Activated CD8-positive, alpha-beta T cell treated with anti-CD3 and anti-CD28 coated beads for 36 hours (primary cell): ENCODE data around the gene PTPRG. TPM values are rescaled to one million over a fixed set of nuclear protein-coding genes. Genes with fewer than 3 reads are reported as not detected.

Source experiments
- ATAC-seq: fragments of 200-7000 bp; cut with Tn5 transposase; one replicate; pipeline ENCODE4 v1.10.0; 2021; ENCODE audit warnings: mild to moderate bottlenecking, moderate library complexity
- CTCF ChIA-PET: fragments of 350-600 bp; sonication (Branson Sonifier 250); formaldehyde crosslinking; loops from one replicate; lab custom pipeline; 2021; ENCODE audit warnings: antibody characterized with exemption; lab: Charles Lee
- POLR2A ChIA-PET: fragments of 350-600 bp; sonication (Branson Sonifier 250); formaldehyde crosslinking; loops from one replicate; lab custom pipeline; 2021; ENCODE audit warnings: antibody characterized with exemption; lab: Charles Lee
- DNase-seq: peaks from one replicate; pipeline ENCODE4 v3.0.0-alpha.2; 2020
- H3K27ac Mint-ChIP-seq: one replicate; pipeline ENCODE4 v1.8.0; 2021; ENCODE audit warnings: mild to moderate bottlenecking, mixed read lengths
- H3K27me3 Mint-ChIP-seq: one replicate; pipeline ENCODE4 v1.8.0; 2021; ENCODE audit warnings: mixed read lengths
- H3K36me3 Mint-ChIP-seq: one replicate; pipeline ENCODE4 v1.8.0; 2021; ENCODE audit warnings: low read depth, mixed read lengths
- H3K4me1 Mint-ChIP-seq: one replicate; pipeline ENCODE4 v1.8.0; 2021; ENCODE audit warnings: low read depth, mixed read lengths
- H3K4me3 Mint-ChIP-seq: one replicate; pipeline ENCODE4 v1.8.0; 2021; ENCODE audit warnings: mild to moderate bottlenecking, moderate library complexity, mixed read lengths
- H3K9me3 Mint-ChIP-seq: one replicate; pipeline ENCODE4 v1.8.0; 2021; ENCODE audit warnings: mixed read lengths
- intact Hi-C: fragments of 100-400 bp; cut with micrococcal nuclease; formaldehyde crosslinking; loops from one replicate; pipeline ENCODE4 v1.10.0; 2022
- total RNA-seq, 2 experiments: library from RNA; stranded (reverse); gene quantifications; one replicate each; pipeline ENCODE4 v1.2.3, GENCODE V29; 2021
- TF ChIP-seq, protein P1 (sequence below): fragments of 200-600 bp; IDR thresholded peaks from one replicate; pipeline ENCODE4 v1.8.0; 2022; ENCODE audit warnings: antibody characterized with exemption, mild to moderate bottlenecking

The PTPRG gene
- total RNA-seq, 2 experiments from 2014 or later = not detected

DNA sequence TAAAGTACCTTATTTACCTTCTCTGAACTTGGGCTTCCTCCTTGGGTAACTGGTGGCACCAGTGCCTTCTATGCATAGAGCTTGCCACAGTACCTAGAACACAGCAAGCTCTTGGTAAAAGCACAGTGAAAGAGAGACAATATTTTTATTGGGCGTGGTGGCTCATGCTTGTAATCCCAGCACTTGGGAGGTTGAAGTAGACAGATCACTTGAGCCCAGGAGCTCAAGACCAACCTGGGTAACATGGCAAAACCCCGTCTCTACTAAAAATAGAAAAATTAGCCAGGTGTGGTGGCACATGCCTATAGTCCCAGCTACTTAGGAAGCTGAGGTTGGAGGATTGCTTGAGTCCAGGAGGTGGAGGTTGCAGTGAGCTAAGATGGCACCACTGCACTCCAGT lies 285.1 kb downstream of the PTPRG start:
- DNase-seq = no peak
- ChIA-PET POLR2A (no interaction called here), CTCF (no interaction called here)
- H3K36me3 Mint-ChIP-seq = no peaks in the 10 kb centered on the region
- H3K27ac Mint-ChIP-seq = no peak overlapping the region
- no peaks in the 10 kb centered on the region for H3K9me3 Mint-ChIP-seq
- H3K4me3 Mint-ChIP-seq = no peak overlapping the region
- peaks cover 4% of the 10 kb centered on the region for H3K27me3 Mint-ChIP-seq
- TF ChIP-seq, protein P1, sequence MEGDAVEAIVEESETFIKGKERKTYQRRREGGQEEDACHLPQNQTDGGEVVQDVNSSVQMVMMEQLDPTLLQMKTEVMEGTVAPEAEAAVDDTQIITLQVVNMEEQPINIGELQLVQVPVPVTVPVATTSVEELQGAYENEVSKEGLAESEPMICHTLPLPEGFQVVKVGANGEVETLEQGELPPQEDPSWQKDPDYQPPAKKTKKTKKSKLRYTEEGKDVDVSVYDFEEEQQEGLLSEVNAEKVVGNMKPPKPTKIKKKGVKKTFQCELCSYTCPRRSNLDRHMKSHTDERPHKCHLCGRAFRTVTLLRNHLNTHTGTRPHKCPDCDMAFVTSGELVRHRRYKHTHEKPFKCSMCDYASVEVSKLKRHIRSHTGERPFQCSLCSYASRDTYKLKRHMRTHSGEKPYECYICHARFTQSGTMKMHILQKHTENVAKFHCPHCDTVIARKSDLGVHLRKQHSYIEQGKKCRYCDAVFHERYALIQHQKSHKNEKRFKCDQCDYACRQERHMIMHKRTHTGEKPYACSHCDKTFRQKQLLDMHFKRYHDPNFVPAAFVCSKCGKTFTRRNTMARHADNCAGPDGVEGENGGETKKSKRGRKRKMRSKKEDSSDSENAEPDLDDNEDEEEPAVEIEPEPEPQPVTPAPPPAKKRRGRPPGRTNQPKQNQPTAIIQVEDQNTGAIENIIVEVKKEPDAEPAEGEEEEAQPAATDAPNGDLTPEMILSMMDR = no peak
- intact Hi-C loops = no loop called here
- no peaks in the 10 kb centered on the region for H3K4me1 Mint-ChIP-seq
- ATAC-seq = no peak

DNA sequence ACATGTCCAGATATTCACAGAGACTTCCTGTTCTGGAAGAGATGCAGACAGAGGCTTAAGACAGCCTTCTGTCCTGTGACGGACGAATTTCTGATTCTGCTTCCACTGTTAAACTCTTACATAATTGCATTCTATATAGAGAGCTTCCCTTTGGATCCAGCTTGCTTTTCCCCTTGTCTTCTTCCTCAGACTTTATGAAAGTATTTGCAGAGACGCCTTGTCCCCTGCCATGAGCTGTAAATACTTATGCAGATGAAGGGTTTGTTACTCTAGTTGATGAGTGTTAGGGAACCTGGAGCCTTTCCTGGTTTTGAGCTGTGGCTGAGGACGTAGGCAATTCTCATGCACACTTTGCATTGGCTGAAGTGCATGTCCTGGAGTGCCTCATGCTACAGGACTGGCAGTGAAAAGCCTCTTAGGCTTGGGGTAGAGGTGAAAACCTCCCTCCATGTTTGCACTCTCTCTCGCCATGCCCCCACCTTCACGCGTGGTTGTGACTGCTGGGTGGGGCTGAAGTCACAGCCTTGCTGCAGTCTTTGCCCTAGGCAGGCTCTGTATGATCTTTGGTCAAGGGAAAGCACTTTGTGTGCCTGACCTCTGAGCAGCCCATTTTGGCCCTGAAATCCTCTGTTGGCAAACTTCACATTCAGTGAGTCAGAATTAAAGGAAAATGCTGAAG lies 286.6 kb downstream of the PTPRG start:
- H3K9me3 Mint-ChIP-seq = no peaks in the 10 kb centered on the region
- H3K36me3 Mint-ChIP-seq = no peaks in the 10 kb centered on the region
- POLR2A ChIA-PET = no interaction called here
- H3K4me3 Mint-ChIP-seq = no peak overlapping the region
- no peak overlapping the region for H3K27ac Mint-ChIP-seq
- H3K27me3 Mint-ChIP-seq = peaks cover 2% of the 10 kb centered on the region
- no peaks in the 10 kb centered on the region for H3K4me1 Mint-ChIP-seq
- no peak for DNase-seq
- CTCF ChIA-PET = no interaction called here
- intact Hi-C loops = no loop called here
- TF ChIP-seq, protein P1 = no peak
- ATAC-seq = no peak

DNA sequence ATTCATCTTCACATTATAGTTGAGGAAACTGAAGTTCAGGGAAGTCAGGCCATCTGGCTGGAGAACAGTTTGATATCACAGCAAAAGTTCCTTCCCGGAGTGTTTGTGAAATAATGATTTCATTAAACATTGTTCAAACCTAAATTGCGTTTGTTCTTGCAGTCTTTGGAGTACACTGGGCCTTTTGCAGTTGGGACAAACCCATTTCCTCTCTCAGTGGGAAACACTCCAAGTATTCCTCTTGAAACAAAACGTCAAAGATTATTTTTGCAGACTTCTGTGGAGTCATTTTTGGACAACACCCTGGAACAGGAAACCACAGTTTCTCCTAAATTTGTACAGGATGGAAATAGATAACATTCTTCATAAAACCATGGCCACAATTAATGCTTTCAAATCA lies 287.5 kb downstream of the PTPRG start:
- H3K27me3 Mint-ChIP-seq = peaks cover 2% of the 10 kb centered on the region
- ChIA-PET CTCF (no interaction called here), POLR2A (no interaction called here)
- no peak overlapping the region for H3K4me3 Mint-ChIP-seq
- H3K36me3 Mint-ChIP-seq = no peaks in the 10 kb centered on the region
- ATAC-seq (no peak), DNase-seq (no peak)
- H3K4me1 Mint-ChIP-seq = no peaks in the 10 kb centered on the region
- TF ChIP-seq, protein P1 = no peak
- no peak overlapping the region for H3K27ac Mint-ChIP-seq
- intact Hi-C loops = no loop called here
- H3K9me3 Mint-ChIP-seq = no peaks in the 10 kb centered on the region

DNA sequence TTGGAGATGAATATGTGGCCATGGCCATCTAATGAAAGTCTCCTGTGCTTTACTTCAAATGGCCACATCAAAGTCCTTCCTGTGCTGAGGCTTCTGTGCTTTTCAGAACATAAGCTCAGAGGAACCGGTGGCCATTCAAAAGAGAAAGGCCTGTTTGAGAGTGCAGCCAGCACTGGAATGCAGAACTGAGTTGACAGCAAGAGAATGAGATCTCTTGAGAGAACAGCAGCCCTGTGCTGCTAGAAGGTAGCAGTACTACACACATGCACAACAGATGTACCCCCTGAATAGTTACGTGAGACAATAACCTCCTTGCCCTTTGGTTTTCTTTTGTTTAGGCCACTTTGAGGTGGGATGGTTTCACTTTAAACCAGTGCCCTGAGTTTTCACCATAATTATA lies 292.5 kb downstream of the PTPRG start:
- H3K27ac Mint-ChIP-seq = no peak overlapping the region
- no peaks in the 10 kb centered on the region for H3K36me3 Mint-ChIP-seq
- ChIA-PET POLR2A (no interaction called here), CTCF (no interaction called here)
- intact Hi-C loops = no loop called here
- DNase-seq (no peak), ATAC-seq (no peak)
- H3K9me3 Mint-ChIP-seq = no peaks in the 10 kb centered on the region
- TF ChIP-seq, protein P1 = no peak
- H3K27me3 Mint-ChIP-seq = peaks cover 4% of the 10 kb centered on the region
- no peaks in the 10 kb centered on the region for H3K4me1 Mint-ChIP-seq
- H3K4me3 Mint-ChIP-seq = no peak overlapping the region

DNA sequence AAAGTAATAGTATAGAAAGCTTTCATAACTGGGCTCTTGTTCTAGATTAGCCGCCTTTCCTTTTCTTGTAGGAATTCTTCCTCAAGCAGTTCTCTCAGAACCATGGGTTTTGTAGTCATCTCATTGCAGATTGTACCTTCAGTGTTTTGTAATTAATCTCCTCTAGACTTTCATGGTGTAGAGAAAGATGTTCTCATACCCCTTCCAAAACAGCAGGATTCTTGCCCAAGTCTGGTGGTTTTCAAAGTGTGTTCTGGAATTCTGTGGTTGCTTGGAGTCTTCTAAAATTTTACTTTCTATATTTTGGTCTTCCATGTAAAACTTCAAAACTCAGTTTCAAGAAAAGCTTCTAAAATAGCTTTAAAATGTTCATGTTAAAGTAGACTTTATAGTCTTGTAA lies 293.8 kb downstream of the PTPRG start:
- DNase-seq = no peak
- POLR2A ChIA-PET = no interaction called here
- no peaks in the 10 kb centered on the region for H3K4me1 Mint-ChIP-seq

More for the DNA sequence above, 293.8 kb downstream of the PTPRG start:
- TF ChIP-seq, protein P1 = no peak
- Mint-ChIP-seq H3K4me3 (no peak overlapping the region), H3K9me3 (no peaks in the 10 kb centered on the region), H3K27ac (no peak overlapping the region), H3K27me3 (peaks cover 4% of the 10 kb centered on the region), H3K36me3 (no peaks in the 10 kb centered on the region)
- CTCF ChIA-PET = no interaction called here
- ATAC-seq = no peak
- intact Hi-C loops = no loop called here
